ENCODE data around the gene MAMDC2.

The MAMDC2 gene

GRCh38 chr9:70011366-70011765 lies 32.3 kb upstream of the MAMDC2 start:
- no peak for DNase-seq (ENCODE audit: low read depth, low spot score)
- peaks cover under 1% of the 10 kb centered on the region; the same call in 1 of the 2 replicates for H3K27me3 ChIP-seq (ENCODE audit: control insufficient read depth, insufficient read depth, low read length)
- H3K4me3 ChIP-seq (ENCODE audit: low read length): no peak overlapping the region
- H3K4me1 ChIP-seq (ENCODE audit: control insufficient read depth, insufficient read depth, low read length): no peaks in the 10 kb centered on the region
- WGBS (ENCODE audit: insufficient coverage, insufficient read length): no CpG with 5 or more reads among the region's 1 CpG
- H3K27ac ChIP-seq (ENCODE audit: low read length): no peak overlapping the region
- no peaks in the 10 kb centered on the region for H3K36me3 ChIP-seq (ENCODE audit: control insufficient read depth, insufficient read depth, low read length)
- no peaks in the 10 kb centered on the region for H3K9me3 ChIP-seq (ENCODE audit: control insufficient read depth, insufficient read depth, low read length)

GRCh38 chr9:70012569-70012968 lies 31.1 kb upstream of the MAMDC2 start:
- DNase-seq (ENCODE audit: low read depth, low spot score): no peak
- H3K36me3 ChIP-seq (ENCODE audit: control insufficient read depth, insufficient read depth, low read length): no peaks in the 10 kb centered on the region
- H3K4me1 ChIP-seq (ENCODE audit: control insufficient read depth, insufficient read depth, low read length): no peaks in the 10 kb centered on the region
- H3K27me3 ChIP-seq (ENCODE audit: control insufficient read depth, insufficient read depth, low read length): no peaks in the 10 kb centered on the region
- WGBS (ENCODE audit: insufficient coverage, insufficient read length): no CpG with 5 or more reads among the region's 1 CpG
- H3K27ac ChIP-seq (ENCODE audit: low read length): no peak overlapping the region
- no peak overlapping the region for H3K4me3 ChIP-seq (ENCODE audit: low read length)
- no peaks in the 10 kb centered on the region for H3K9me3 ChIP-seq (ENCODE audit: control insufficient read depth, insufficient read depth, low read length)

- Histone ChIP-seq H3K36me3 (ENCODE audit: control insufficient read depth, insufficient read depth, low read length) (no peaks in the 10 kb centered on the region), H3K4me3 (ENCODE audit: low read length) (no peak overlapping the region), H3K27me3 (ENCODE audit: control insufficient read depth, insufficient read depth, low read length) (no peaks in the 10 kb centered on the region), H3K4me1 (ENCODE audit: control insufficient read depth, insufficient read depth, low read length) (no peaks in the 10 kb centered on the region), H3K9me3 (ENCODE audit: control insufficient read depth, insufficient read depth, low read length) (no peaks in the 10 kb centered on the region), H3K27ac (ENCODE audit: low read length) (no peak overlapping the region)
- no CpG with 5 or more reads among the region's 2 CpGs for WGBS (ENCODE audit: insufficient coverage, insufficient read length)
- no peak for DNase-seq (ENCODE audit: low read depth, low spot score)
Observed at GRCh38 chr9:70013598-70014196, 30.0 kb upstream of the MAMDC2 start.

- WGBS (ENCODE audit: insufficient coverage, insufficient read length): no CpG with 5 or more reads among the region's 1 CpG
- Histone ChIP-seq H3K36me3 (ENCODE audit: control insufficient read depth, insufficient read depth, low read length) (no peaks in the 10 kb centered on the region), H3K27ac (ENCODE audit: low read length) (no peak overlapping the region), H3K27me3 (ENCODE audit: control insufficient read depth, insufficient read depth, low read length) (no peaks in the 10 kb centered on the region), H3K4me1 (ENCODE audit: control insufficient read depth, insufficient read depth, low read length) (no peaks in the 10 kb centered on the region), H3K4me3 (ENCODE audit: low read length) (no peak overlapping the region), H3K9me3 (ENCODE audit: control insufficient read depth, insufficient read depth, low read length) (no peaks in the 10 kb centered on the region)
- DNase-seq (ENCODE audit: low read depth, low spot score): no peak
Observed at GRCh38 chr9:70015099-70015498, 28.5 kb upstream of the MAMDC2 start.

- WGBS (ENCODE audit: insufficient coverage, insufficient read length): no CpG with 5 or more reads among the region's 5 CpGs
- H3K9me3 ChIP-seq (ENCODE audit: control insufficient read depth, insufficient read depth, low read length): no peaks in the 10 kb centered on the region
- H3K36me3 ChIP-seq (ENCODE audit: control insufficient read depth, insufficient read depth, low read length): no peaks in the 10 kb centered on the region
- no peak overlapping the region for H3K4me3 ChIP-seq (ENCODE audit: low read length)
- no peaks in the 10 kb centered on the region for H3K4me1 ChIP-seq (ENCODE audit: control insufficient read depth, insufficient read depth, low read length)
- H3K27me3 ChIP-seq (ENCODE audit: control insufficient read depth, insufficient read depth, low read length): no peaks in the 10 kb centered on the region
- H3K27ac ChIP-seq (ENCODE audit: low read length): no peak overlapping the region
- DNase-seq (ENCODE audit: low read depth, low spot score): no peak
Observed at GRCh38 chr9:70020217-70020616, 23.4 kb upstream of the MAMDC2 start.

GRCh38 chr9:70020991-70021571 lies 22.6 kb upstream of the MAMDC2 start:
- H3K27me3 ChIP-seq (ENCODE audit: control insufficient read depth, insufficient read depth, low read length): no peaks in the 10 kb centered on the region
- WGBS (ENCODE audit: insufficient coverage, insufficient read length): no CpG with 5 or more reads among the region's 5 CpGs
- H3K36me3 ChIP-seq (ENCODE audit: control insufficient read depth, insufficient read depth, low read length): no peaks in the 10 kb centered on the region
- no peak overlapping the region for H3K27ac ChIP-seq (ENCODE audit: low read length)
- no peak overlapping the region for H3K4me3 ChIP-seq (ENCODE audit: low read length)
- no peaks in the 10 kb centered on the region; the same call in 1 of the 2 replicates for H3K9me3 ChIP-seq (ENCODE audit: control insufficient read depth, insufficient read depth, low read length)
- DNase-seq (ENCODE audit: low read depth, low spot score): no peak
- H3K4me1 ChIP-seq (ENCODE audit: control insufficient read depth, insufficient read depth, low read length): no peaks in the 10 kb centered on the region

GRCh38 chr9:70028287-70028686 lies 15.4 kb upstream of the MAMDC2 start:
- Histone ChIP-seq H3K4me1 (ENCODE audit: control insufficient read depth, insufficient read depth, low read length) (no peaks in the 10 kb centered on the region), H3K27me3 (ENCODE audit: control insufficient read depth, insufficient read depth, low read length) (no peaks in the 10 kb centered on the region), H3K36me3 (ENCODE audit: control insufficient read depth, insufficient read depth, low read length) (no peaks in the 10 kb centered on the region), H3K27ac (ENCODE audit: low read length) (no peak overlapping the region), H3K9me3 (ENCODE audit: control insufficient read depth, insufficient read depth, low read length) (no peaks in the 10 kb centered on the region; the same call in 1 of the 2 replicates), H3K4me3 (ENCODE audit: low read length) (no peak overlapping the region)
- WGBS (ENCODE audit: insufficient coverage, insufficient read length): no CpG with 5 or more reads among the region's 5 CpGs
- DNase-seq (ENCODE audit: low read depth, low spot score): no peak

- Histone ChIP-seq H3K4me1 (ENCODE audit: control insufficient read depth, insufficient read depth, low read length) (no peaks in the 10 kb centered on the region), H3K36me3 (ENCODE audit: control insufficient read depth, insufficient read depth, low read length) (no peaks in the 10 kb centered on the region), H3K4me3 (ENCODE audit: low read length) (no peak overlapping the region), H3K27ac (ENCODE audit: low read length) (no peak overlapping the region), H3K27me3 (ENCODE audit: control insufficient read depth, insufficient read depth, low read length) (no peaks in the 10 kb centered on the region), H3K9me3 (ENCODE audit: control insufficient read depth, insufficient read depth, low read length) (no peaks in the 10 kb centered on the region; the same call in 1 of the 2 replicates)
- no peak for DNase-seq (ENCODE audit: low read depth, low spot score)
- no CpG with 5 or more reads among the region's 1 CpG for WGBS (ENCODE audit: insufficient coverage, insufficient read length)
Observed at GRCh38 chr9:70030156-70030555, 13.5 kb upstream of the MAMDC2 start.

- DNase-seq (ENCODE audit: low read depth, low spot score): no peak
- Histone ChIP-seq H3K27me3 (ENCODE audit: control insufficient read depth, insufficient read depth, low read length) (no peaks in the 10 kb centered on the region), H3K4me1 (ENCODE audit: control insufficient read depth, insufficient read depth, low read length) (no peaks in the 10 kb centered on the region), H3K4me3 (ENCODE audit: low read length) (no peak overlapping the region), H3K9me3 (ENCODE audit: control insufficient read depth, insufficient read depth, low read length) (no peaks in the 10 kb centered on the region), H3K27ac (ENCODE audit: low read length) (no peak overlapping the region), H3K36me3 (ENCODE audit: control insufficient read depth, insufficient read depth, low read length) (no peaks in the 10 kb centered on the region)
- no CpG with 5 or more reads among the region's 1 CpG for WGBS (ENCODE audit: insufficient coverage, insufficient read length)
Observed at GRCh38 chr9:70031141-70031545, 12.5 kb upstream of the MAMDC2 start.

- WGBS (ENCODE audit: insufficient coverage, insufficient read length): no CpG with 5 or more reads among the region's 2 CpGs
- Histone ChIP-seq H3K9me3 (ENCODE audit: control insufficient read depth, insufficient read depth, low read length) (no peaks in the 10 kb centered on the region), H3K4me3 (ENCODE audit: low read length) (no peak overlapping the region), H3K36me3 (ENCODE audit: control insufficient read depth, insufficient read depth, low read length) (no peaks in the 10 kb centered on the region), H3K27ac (ENCODE audit: low read length) (no peak overlapping the region), H3K4me1 (ENCODE audit: control insufficient read depth, insufficient read depth, low read length) (no peaks in the 10 kb centered on the region), H3K27me3 (ENCODE audit: control insufficient read depth, insufficient read depth, low read length) (no peaks in the 10 kb centered on the region)
- DNase-seq (ENCODE audit: low read depth, low spot score): no peak
Observed at GRCh38 chr9:70034271-70034711, 9.4 kb upstream of the MAMDC2 start.

- DNase-seq (ENCODE audit: low read depth, low spot score): no peak
- Histone ChIP-seq H3K4me1 (ENCODE audit: control insufficient read depth, insufficient read depth, low read length) (no peaks in the 10 kb centered on the region), H3K36me3 (ENCODE audit: control insufficient read depth, insufficient read depth, low read length) (no peaks in the 10 kb centered on the region), H3K27me3 (ENCODE audit: control insufficient read depth, insufficient read depth, low read length) (no peaks in the 10 kb centered on the region), H3K4me3 (ENCODE audit: low read length) (no peak overlapping the region), H3K27ac (ENCODE audit: low read length) (no peak overlapping the region), H3K9me3 (ENCODE audit: control insufficient read depth, insufficient read depth, low read length) (no peaks in the 10 kb centered on the region)
- WGBS (ENCODE audit: insufficient coverage, insufficient read length): no CpG with 5 or more reads among the region's 3 CpGs
Observed at GRCh38 chr9:70035691-70036090, 8.0 kb upstream of the MAMDC2 start.
